Activated naive CD8-positive, alpha-beta T cell treated with anti-CD3 and anti-CD28 coated beads for 36 hours (primary cell): ENCODE data around the gene KCTD13. TPM values are rescaled to one million over a fixed set of nuclear protein-coding genes. Genes with fewer than 3 reads are reported as not detected.
"Not testable (repeated sequence)": the region's sequence is repeated elsewhere in the genome, so short reads cannot be mapped to it uniquely, and the experiment has no call there.

Experiments
- DNase-seq: peaks from one replicate; pipeline ENCODE4 v3.0.0; 2021
- H3K27ac Mint-ChIP-seq: one replicate; pipeline ENCODE4 v1.8.0; 2022; ENCODE audit warnings: mild to moderate bottlenecking, moderate library complexity, mixed read lengths
- H3K27me3 Mint-ChIP-seq: one replicate; pipeline ENCODE4 v1.8.0; 2022; ENCODE audit warnings: mild to moderate bottlenecking, mixed read lengths
- H3K36me3 Mint-ChIP-seq: one replicate; pipeline ENCODE4 v1.8.0; 2021; ENCODE audit warnings: mild to moderate bottlenecking, mixed read lengths
- H3K4me1 Mint-ChIP-seq: one replicate; pipeline ENCODE4 v1.8.0; 2021; ENCODE audit warnings: mixed read lengths
- H3K4me3 Mint-ChIP-seq: one replicate; pipeline ENCODE4 v1.8.0; 2022; ENCODE audit warnings: mild to moderate bottlenecking, moderate library complexity, mixed read lengths
- H3K9me3 Mint-ChIP-seq: one replicate; pipeline ENCODE4 v1.8.0; 2022; ENCODE audit warnings: mixed read lengths
- total RNA-seq, 2 experiments: library from RNA; stranded (reverse); gene quantifications; one replicate each; pipeline ENCODE4 v1.2.3, GENCODE V29; 2021

KCTD13 gene
- total RNA-seq, 2 experiments from 2014 or later, result 27.2 to 30.3 TPM

DNA sequence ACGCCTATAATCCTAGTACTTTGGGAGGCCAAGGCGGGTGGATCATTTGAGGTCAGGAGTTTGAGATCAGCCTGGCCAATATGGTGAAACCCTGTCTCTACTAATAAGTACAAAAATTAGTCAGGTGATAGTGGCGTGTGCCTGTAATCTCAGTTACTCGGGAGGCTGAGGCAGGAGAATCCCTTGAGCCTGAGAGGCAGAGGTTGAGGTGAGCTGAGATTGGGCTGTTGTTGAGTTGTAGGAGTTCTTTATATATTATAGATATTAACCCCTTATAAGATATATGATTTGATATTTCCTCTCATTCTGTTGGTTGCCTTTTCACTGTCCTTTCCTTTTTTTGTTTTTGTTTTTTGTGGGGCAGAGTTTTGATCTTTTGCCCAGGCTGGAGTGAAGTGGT, 33.8 kb upstream of the KCTD13 start:
- peaks cover 15% of the 10 kb centered on the region for H3K4me1 Mint-ChIP-seq
- H3K36me3 Mint-ChIP-seq, H3K9me3 Mint-ChIP-seq, H3K4me3 Mint-ChIP-seq, H3K27ac Mint-ChIP-seq, H3K27me3 Mint-ChIP-seq, DNase-seq: not testable (repeated sequence)

DNA sequence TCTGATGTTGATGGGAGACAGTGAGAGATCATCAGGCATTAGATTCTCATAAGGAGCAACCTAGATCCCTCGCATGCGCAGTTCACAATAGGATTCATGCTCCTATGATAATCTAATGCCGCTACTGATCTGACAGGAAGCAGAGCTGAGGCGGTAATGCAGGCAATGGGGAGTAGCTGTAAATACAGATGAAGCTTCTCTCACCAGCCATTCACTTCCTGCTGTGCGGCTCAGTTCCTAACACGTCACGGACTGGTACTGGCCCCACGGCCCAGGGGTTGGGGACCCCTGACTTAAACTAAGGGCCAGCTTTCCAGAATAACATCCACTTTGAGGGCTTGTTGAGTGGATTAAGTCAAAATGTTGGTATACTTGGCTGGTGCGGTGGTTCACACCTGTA, 33.3 kb upstream of the KCTD13 start:
- no peak overlapping the region for H3K27ac Mint-ChIP-seq
- no peak overlapping the region for H3K4me3 Mint-ChIP-seq

DNA sequence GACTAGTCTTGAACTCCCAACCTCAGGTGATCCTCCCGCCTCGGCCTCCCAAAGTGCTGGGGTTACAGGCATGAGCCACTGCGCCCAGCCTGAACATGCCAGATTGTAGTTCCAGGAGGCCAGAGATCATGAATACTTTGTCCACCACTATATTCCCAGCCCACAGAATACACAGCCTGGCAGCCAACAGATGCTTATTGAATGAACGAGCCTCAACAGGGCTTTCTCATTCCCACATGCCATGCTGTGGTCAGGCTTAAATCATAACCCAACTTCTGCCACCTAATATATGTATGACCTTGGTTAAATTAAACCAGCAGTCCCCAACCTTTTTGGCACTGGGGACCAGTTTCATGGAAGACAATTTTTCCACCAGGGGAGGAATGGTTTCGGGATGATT, 32.7 kb upstream of the KCTD13 start:
- Mint-ChIP-seq H3K27me3 (no peaks in the 10 kb centered on the region), H3K4me1 (peaks cover 15% of the 10 kb centered on the region), H3K4me3 (no peak overlapping the region), H3K27ac (no peak overlapping the region), H3K36me3 (no peaks in the 10 kb centered on the region), H3K9me3 (no peaks in the 10 kb centered on the region)
- no peak for DNase-seq

More for the DNA sequence above, 33.3 kb upstream of the KCTD13 start:
- no peak for DNase-seq
- no peaks in the 10 kb centered on the region for H3K9me3 Mint-ChIP-seq
- no peaks in the 10 kb centered on the region for H3K36me3 Mint-ChIP-seq
- H3K4me1 Mint-ChIP-seq, result peaks cover 15% of the 10 kb centered on the region
- H3K27me3 Mint-ChIP-seq, result no peaks in the 10 kb centered on the region

DNA sequence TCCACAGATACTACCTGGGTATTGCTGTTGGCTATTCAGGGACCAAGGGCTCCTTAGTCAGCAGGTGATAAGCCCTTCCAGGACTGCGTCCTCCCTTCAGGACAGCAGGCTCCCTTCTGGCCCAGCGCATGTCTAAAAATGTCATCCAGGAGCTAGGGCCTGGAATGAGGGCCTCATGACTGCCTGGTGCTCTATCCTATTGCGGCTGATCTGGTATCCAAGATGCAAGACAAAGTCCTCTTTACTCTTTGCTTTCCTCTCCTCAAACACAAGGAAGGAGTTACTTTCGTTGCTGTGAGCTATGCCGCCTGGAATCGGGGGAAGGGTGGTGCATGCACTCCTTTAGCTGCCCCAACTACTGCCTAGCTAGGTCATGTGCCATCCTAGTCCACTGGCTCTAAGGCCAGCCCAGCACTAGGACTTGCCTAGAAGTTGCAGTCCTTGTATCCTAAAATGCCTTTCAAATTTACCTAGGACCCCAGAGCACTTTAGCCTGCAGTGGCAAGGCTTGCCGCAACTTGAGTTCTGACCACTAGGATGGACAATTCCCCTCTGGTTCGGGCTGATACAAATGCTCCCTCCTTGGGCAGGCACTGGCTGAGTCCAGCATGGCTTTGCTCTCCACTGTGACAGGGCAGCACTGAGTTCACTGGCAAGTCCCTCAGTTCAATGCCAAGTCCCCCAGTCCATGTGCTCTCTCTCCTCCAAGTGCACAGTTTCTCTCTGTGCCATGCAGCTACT, 25.8 kb upstream of the KCTD13 start:
- H3K27ac Mint-ChIP-seq, result no peak overlapping the region
- no peaks in the 10 kb centered on the region for H3K4me1 Mint-ChIP-seq
- no peaks in the 10 kb centered on the region for H3K36me3 Mint-ChIP-seq
- H3K4me3 Mint-ChIP-seq, result no peak overlapping the region
- no peak for DNase-seq
- H3K27me3 Mint-ChIP-seq, result no peaks in the 10 kb centered on the region
- peaks cover 3% of the 10 kb centered on the region for H3K9me3 Mint-ChIP-seq

DNA sequence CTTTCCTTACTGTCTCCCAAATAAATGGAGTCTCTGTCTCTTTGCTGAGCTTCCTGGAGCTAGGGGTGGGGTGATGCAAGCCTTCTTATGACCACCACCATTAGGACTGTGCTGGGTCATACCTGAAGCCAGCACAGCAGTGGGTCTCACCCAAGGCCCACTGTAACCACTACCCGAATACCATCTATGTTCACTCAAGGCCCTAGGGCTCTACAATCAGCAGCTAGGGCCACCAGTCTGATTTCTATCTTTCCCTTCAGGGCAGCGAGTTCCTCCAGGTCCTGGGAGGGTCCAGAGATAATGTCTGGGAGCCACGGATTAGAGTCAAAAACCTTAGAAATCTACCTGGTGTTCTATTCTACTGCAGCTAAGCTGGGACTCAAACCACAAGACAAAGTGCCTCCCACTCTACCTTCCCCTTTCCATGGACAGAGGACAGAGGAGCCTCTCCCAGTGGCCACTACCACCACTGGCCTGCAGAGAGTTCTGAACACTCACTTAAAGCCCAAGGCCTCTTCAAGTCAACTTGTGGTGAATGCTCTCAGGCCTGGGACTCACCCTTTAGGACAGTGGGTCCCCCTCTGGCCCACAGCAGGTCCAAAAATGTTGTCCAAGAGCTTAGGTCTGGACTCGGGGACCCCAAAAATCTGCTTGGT, 24.9 kb upstream of the KCTD13 start:
- peaks cover 3% of the 10 kb centered on the region for H3K9me3 Mint-ChIP-seq
- H3K27ac Mint-ChIP-seq, result no peak overlapping the region
- DNase-seq, result no peak
- no peaks in the 10 kb centered on the region for H3K27me3 Mint-ChIP-seq
- no peaks in the 10 kb centered on the region for H3K4me1 Mint-ChIP-seq
- no peak overlapping the region for H3K4me3 Mint-ChIP-seq
- H3K36me3 Mint-ChIP-seq, result no peaks in the 10 kb centered on the region

DNA sequence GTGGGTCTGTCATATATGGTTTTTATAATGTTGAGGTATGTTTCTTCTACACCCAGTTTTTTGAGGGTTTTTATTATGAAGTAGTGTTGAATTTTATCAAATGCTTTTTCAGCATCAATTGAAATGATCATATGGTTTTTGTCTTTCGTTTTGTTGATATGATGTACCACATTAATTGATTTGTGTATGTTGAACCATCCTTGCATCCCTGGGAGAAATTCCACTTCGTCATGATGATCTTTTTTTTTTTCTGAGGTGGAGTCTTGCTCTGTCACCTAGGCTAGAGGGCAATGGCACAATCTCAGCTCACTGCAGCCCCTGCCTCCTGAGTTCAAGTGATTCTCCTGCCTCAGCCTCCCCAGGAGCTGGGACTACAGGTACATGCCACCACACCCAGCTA, 21.9 kb upstream of the KCTD13 start:
- H3K4me3 Mint-ChIP-seq, result no peak overlapping the region
- peaks cover under 1% of the 10 kb centered on the region for H3K4me1 Mint-ChIP-seq
- no peak for DNase-seq
- no peaks in the 10 kb centered on the region for H3K36me3 Mint-ChIP-seq
- peaks cover 3% of the 10 kb centered on the region for H3K9me3 Mint-ChIP-seq
- H3K27me3 Mint-ChIP-seq, result no peaks in the 10 kb centered on the region
- no peak overlapping the region for H3K27ac Mint-ChIP-seq

DNA sequence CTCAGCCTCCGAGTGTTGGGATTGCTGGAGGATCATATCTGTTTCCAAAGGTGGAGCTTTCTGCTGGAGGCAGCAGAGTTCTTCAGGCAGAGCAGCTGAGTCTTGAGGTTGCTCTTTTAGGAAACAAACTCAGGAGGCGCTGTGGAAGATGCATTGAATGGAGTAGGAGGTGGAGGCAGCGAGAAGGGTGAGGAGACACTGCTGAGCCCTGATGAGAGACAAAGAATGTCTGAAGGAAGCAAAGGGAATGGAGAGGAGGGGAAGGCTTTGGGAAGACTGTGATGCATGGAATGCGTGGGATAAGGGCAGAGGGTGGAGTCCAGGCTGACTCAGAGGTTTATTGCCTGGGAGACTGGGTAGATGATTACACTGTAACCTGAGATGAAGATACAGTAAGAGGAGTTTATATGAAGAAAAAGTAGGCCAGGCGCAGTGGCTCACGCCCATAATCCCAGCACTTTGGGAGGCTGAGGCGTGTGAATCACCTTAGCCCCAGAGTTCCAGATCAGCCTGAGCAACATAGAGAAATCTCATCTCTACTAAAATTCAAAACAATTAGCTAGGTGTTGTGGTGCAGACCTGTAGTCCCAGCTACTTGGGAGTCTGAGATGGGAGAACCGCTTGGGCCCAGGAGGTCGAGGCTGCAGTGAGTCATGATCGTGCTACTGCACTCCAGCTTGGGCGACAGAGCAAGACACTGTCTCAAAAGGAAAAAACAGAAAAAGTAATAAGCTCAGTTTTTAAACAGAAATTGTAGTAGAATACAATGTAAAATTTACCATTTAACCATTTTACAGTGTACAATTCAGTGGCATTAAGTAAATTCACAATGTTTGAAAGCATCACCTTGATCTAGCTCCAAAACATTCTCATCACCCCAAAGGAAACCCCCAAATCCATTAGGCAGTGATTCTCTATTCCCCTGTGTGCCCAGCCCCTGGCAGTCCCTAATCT, 18.1 kb upstream of the KCTD13 start:
- Mint-ChIP-seq H3K4me3 (no peak overlapping the region), H3K27ac (no peak overlapping the region), H3K27me3 (no peaks in the 10 kb centered on the region), H3K4me1 (peaks cover 3% of the 10 kb centered on the region), H3K9me3 (no peaks in the 10 kb centered on the region), H3K36me3 (no peaks in the 10 kb centered on the region)
- DNase-seq, result no peak

DNA sequence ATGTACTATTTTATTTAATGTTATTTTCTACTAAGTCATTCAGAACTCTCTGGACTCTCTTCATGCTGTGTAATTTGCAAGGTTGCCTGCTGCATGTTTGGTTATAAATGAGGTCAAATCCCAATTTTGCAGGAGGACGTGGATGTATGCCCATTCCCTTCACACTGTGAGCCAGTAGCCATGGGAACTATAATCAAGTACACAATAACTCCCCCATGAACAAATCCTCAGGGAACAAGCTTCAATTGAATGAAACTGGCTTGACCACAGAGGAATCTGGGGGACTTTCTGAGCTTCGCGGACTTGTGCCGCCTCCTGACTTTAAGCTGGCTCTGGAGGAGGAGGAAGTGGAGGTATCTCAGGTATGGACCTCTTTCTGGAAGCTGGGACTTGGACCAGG, 14.6 kb upstream of the KCTD13 start:
- Mint-ChIP-seq H3K36me3 (no peaks in the 10 kb centered on the region), H3K9me3 (no peaks in the 10 kb centered on the region), H3K4me1 (peaks cover 3% of the 10 kb centered on the region), H3K27me3 (no peaks in the 10 kb centered on the region), H3K4me3 (no peak overlapping the region), H3K27ac (no peak overlapping the region)
- no peak for DNase-seq

DNA sequence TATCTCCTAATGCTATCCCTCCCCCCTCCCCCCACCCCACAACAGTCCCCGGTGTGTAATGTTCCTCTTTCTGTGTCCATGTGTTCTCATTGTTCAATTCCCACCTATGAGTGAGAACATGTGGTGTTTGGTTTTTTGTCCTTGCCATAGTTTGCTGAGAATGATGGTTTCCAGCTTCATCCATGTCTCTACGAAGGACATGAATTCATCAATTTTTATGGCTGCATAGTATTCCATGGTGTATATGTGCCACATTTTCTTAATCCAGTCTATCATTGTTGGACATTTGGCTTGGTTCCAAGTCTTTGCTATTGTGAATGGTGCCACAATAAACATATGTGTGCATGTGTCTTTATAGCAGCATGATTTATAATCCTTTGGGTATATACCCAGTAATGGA, 5.7 kb upstream of the KCTD13 start:
- not testable (repeated sequence) for H3K27ac Mint-ChIP-seq, H3K36me3 Mint-ChIP-seq, DNase-seq, H3K4me1 Mint-ChIP-seq, H3K9me3 Mint-ChIP-seq, H3K27me3 Mint-ChIP-seq, H3K4me3 Mint-ChIP-seq

DNA sequence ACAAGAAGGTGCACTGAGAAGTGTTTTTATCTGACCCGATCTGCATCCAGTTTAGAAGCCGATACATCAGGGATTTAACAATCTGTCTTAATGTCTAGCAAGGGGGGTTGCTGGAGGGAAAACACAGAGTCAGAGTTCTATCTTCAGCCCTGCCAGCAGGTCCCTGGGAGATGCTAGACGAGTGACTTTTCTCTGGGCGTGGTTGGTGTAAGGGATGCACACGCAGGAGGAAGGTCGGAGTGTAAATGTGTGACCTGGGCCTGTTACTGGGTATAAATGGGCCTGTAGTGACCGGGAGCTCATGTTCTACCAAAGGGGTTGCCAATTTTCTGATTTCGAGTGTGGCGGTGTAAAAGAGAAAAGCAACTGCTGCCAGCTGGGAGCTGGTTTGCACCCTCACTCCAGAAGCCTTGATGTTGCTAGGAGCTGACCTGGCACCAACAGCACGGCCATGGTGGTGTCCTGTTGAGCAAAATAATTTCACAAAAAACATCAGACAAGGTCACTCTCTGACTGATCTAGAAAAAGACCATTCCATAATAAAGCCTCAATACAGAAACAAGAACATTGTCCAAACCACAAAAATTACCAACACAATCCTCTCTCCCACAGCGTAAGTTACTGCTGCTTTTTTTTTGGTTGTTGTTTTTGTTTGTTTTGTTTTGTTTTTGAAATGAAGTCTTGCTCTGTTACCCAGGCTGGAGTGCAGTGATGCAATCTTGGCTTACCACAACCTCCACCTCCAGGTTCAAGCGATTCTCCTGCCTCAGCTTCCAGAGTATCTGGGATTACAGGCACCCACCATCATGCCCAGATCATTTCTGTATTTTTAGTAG, 1.3 kb upstream of the KCTD13 start:
- DNase-seq, result no peak
- no peaks in the 10 kb centered on the region for H3K27me3 Mint-ChIP-seq
- peaks cover 11% of the 10 kb centered on the region for H3K36me3 Mint-ChIP-seq
- H3K9me3 Mint-ChIP-seq, result no peaks in the 10 kb centered on the region
- H3K4me3 Mint-ChIP-seq, result peak overlapping the region; percentile 90
- peak overlapping the region; percentile 96 for H3K27ac Mint-ChIP-seq
- peaks cover 33% of the 10 kb centered on the region for H3K4me1 Mint-ChIP-seq

DNA sequence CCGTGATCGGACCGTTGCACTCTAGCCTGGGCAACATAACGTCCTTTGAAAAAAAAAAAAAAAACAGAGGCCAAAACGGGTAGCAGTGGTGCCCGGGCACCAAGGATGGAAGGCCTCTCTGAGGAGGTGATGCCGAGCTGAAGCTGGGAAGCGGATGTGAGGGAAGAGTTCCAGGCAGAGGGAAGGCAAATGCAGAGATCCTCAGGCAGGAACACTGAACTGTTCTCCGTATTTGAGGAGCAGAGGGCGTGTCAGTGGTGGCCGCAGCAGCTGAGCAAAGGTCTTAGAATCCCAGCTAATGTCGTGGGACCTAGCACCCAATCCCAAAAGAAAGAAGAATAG, 656 bp upstream of the KCTD13 start:
- Mint-ChIP-seq H3K27me3 (no peaks in the 10 kb centered on the region), H3K36me3 (peaks cover 11% of the 10 kb centered on the region), H3K4me3 (peak overlapping the region; percentile 90), H3K4me1 (peaks cover 34% of the 10 kb centered on the region), H3K9me3 (no peaks in the 10 kb centered on the region), H3K27ac (peak overlapping the region; percentile 96)
- DNase-seq, result no peak

DNA sequence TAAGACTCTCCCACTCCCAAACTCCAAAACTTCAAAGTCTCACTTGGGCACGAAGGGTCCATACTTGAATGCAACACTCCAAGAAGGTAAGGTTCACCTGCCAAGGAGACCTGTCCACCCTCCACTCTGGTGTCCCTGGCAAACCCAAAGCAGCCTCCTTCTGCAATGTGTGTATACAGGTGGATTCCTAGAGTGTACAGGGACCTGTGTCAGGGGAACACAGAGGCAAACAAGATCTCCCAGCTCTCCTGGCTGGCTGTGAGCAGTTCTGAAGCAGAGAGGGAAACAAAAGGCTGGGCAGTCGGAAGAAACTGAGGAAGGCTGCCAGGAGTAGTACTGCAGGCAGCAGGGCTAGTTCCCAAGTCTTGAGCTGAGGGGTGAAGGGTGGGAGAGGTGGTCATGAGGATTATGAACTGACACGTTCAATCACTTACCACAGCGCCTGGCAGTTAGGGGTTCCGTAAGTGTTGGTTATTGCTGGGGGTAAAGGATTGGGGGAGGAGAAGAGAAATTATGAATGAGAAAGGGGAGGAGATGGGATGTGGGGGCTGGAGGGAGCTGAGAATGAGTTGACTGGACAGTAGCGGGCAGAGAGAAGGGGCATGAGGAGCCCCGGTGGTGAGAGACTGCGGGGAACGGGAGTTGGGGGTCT, 795 bp downstream of the KCTD13 start:
- Mint-ChIP-seq H3K36me3 (peaks cover 18% of the 10 kb centered on the region), H3K9me3 (no peaks in the 10 kb centered on the region), H3K4me3 (peak overlapping the region; percentile 93), H3K4me1 (peaks cover 42% of the 10 kb centered on the region), H3K27me3 (no peaks in the 10 kb centered on the region), H3K27ac (peak overlapping the region; percentile 85)
- no peak for DNase-seq

DNA sequence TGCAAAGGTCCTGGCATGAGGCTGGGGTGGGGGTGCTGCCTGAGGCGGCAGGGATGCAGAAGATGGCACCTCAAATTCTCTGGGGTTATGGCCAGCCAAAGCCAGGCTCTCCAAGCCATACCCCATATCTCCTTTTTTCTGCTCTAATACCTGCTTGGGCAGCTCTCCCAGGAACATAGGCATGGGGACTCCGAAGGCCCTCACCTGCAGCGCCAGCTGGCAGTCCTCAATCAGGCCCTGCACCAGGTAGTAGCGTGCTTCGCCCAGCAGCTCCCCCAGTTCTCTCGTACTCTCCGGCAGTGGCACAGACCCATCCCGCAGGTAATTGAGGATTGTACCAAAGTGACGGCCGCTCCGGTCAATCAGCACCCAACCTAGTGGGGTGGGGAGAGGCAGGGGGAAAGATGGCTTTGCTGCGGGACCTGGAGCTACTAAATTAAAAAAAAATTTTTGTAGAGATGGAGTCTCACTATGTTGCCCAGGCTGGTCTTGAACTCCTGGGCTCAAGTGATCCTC, 3.0 kb downstream of the KCTD13 start:
- DNase-seq, result no peak
- H3K27ac Mint-ChIP-seq, result no peak overlapping the region
- H3K4me1 Mint-ChIP-seq, result peaks cover 42% of the 10 kb centered on the region
- peaks cover 20% of the 10 kb centered on the region for H3K36me3 Mint-ChIP-seq
- H3K4me3 Mint-ChIP-seq, result no peak overlapping the region
- H3K9me3 Mint-ChIP-seq, result no peaks in the 10 kb centered on the region
- no peaks in the 10 kb centered on the region for H3K27me3 Mint-ChIP-seq

DNA sequence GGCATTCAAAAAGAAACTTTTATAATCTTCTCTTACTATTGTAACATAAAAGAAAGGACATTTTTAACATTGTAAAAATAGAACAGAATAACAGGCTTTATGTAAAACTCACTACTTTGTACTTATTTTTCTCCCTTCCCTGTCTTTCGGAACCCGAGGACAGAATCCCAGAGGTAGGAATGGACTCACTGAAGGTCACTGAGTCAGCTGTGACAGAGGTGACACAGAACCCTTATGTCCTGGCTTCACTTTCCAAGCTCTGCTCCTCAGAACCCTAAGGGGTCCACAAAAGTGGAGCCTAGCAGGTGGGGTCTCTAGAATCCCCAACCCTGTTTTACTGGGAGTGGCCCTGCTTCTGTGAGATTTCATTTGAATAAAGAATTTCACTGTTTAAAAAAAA, 3.7 kb downstream of the KCTD13 start:
- H3K27me3 Mint-ChIP-seq, result no peaks in the 10 kb centered on the region
- no peak for DNase-seq
- peaks cover 22% of the 10 kb centered on the region for H3K36me3 Mint-ChIP-seq
- H3K9me3 Mint-ChIP-seq, result no peaks in the 10 kb centered on the region
- no peak overlapping the region for H3K4me3 Mint-ChIP-seq
- peaks cover 39% of the 10 kb centered on the region for H3K4me1 Mint-ChIP-seq
- no peak overlapping the region for H3K27ac Mint-ChIP-seq
